Smooth muscle cell (in vitro differentiated cells): ENCODE data around the gene LIPE. TPM values are rescaled to one million over a fixed set of nuclear protein-coding genes. Genes with fewer than 3 reads are reported as not detected.

ENCODE experiments used
- DNase-seq: peaks from one replicate; lab custom pipeline; 2025; ENCODE audit not compliant: unreplicated experiment; lab: John Stamatoyannopoulos, UW
- H2AFZ ChIP-seq: fragments of 200-600 bp; sonication (generic); 2 replicates; pipeline ENCODE4 v1.6.0; 2016; ENCODE audit warnings: antibody characterized with exemption, low read depth, mild to moderate bottlenecking
- H3F3A ChIP-seq: fragments of 200-600 bp; sonication (generic); 2 replicates; pipeline ENCODE4 v1.6.0; 2017; ENCODE audit warnings: antibody characterized with exemption, low read depth
- H3K27ac ChIP-seq: fragments of 200-600 bp; sonication (generic); 2 replicates; pipeline ENCODE4 v1.5.1; 2016; ENCODE audit warnings: low read depth, mild to moderate bottlenecking
- H3K27me3 ChIP-seq: fragments of 200-600 bp; sonication (generic); 2 replicates; pipeline ENCODE4 v1.6.1; 2016; ENCODE audit warnings: low read depth, mild to moderate bottlenecking
- H3K36me3 ChIP-seq: fragments of 200-600 bp; sonication (generic); 2 replicates; pipeline ENCODE4 v1.5.1; 2016; ENCODE audit warnings: low read depth
- H3K4me1 ChIP-seq: fragments of 200-600 bp; sonication (generic); 2 replicates; pipeline ENCODE4 v1.5.1; 2016; ENCODE audit warnings: low read depth
- H3K4me2 ChIP-seq: fragments of 200-600 bp; sonication (generic); 2 replicates; pipeline ENCODE4 v1.6.0; 2016; ENCODE audit warnings: mild to moderate bottlenecking
- H3K4me3 ChIP-seq: fragments of 200-600 bp; sonication (generic); 2 replicates; pipeline ENCODE4 v1.5.1; 2016; ENCODE audit warnings: mild to moderate bottlenecking
- H3K79me2 ChIP-seq: fragments of 200-600 bp; sonication (generic); 2 replicates; pipeline ENCODE4 v1.6.0; 2016; ENCODE audit warnings: low read depth, mild to moderate bottlenecking
- H3K9ac ChIP-seq: fragments of 200-600 bp; sonication (generic); 2 replicates; pipeline ENCODE4 v1.6.0; 2016; ENCODE audit warnings: low read depth
- H3K9me3 ChIP-seq: fragments of 200-600 bp; sonication (generic); replicated peaks from 2 replicates; pipeline ENCODE4 v1.5.1; 2016; ENCODE audit warnings: low read depth
- H4K20me1 ChIP-seq: fragments of 200-600 bp; sonication (generic); 2 replicates; pipeline ENCODE4 v1.6.0; 2016; ENCODE audit warnings: low read depth
- CTCF ChIP-seq: fragments of 200-600 bp; sonication (generic); IDR thresholded peaks from 2 replicates; pipeline ENCODE4 v1.5.1; 2017; ENCODE audit warnings: borderline replicate concordance, mild to moderate bottlenecking, antibody characterized with exemption; ENCODE audit not compliant: insufficient read depth, poor library complexity, severe bottlenecking
- WGBS: methylation state at CpG from one replicate; pipeline ENCODE4 v1.1.7; 2016; ENCODE audit warnings: low lambda C conversion rate; 5-methylcytosine and 5-hydroxymethylcytosine counted together
- polyA plus RNA-seq: library from polyadenylated mRNA; unstranded; fragments of >200 nt; fragmentation: Nextera tagmentation; extraction: Ambion mirVana; gene quantifications from 2 replicates; pipeline ENCODE4 v1.2.1, GENCODE V29; 2016
- total RNA-seq: library from RNA; depleted of rRNA; stranded (reverse); fragments of >200 nt; gene quantifications from 2 replicates; pipeline ENCODE4 v1.2.3, GENCODE V29; 2014

Gene LIPE
- total and polyA plus RNA-seq, 2 experiments from 2014 or later, result 8.4 to 9.2 TPM

- DNase-seq, result no peak
Observed at GRCh38 chr19:42394751-42395150, 32.4 kb downstream of the LIPE start.

DNA sequence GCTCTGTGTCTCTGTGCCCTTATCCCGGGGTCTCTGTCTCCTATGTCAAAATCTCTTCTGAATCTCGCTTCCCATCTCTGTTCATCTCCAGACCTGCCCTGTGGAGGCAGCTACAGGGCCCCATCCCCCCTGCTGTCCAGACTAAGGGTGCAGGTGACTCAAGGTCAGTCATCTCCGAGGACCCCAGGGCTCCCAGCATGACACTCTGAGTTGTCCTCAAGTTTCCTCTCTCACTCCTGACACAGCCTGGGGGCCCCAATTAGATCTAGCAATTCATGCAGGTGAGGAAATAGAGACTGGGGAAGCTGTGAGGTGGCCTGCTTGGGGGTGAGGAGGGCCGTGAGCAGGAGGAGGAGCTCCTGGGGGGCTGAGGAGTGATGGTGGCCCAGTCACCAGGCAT lies 35.0 kb downstream of the LIPE start:
- H3K36me3 ChIP-seq, result no peaks in the 10 kb centered on the region
- H3K4me1 ChIP-seq, result peaks cover 6% of the 10 kb centered on the region
- no peak overlapping the region for H3K4me2 ChIP-seq
- no peak overlapping the region for H2AFZ ChIP-seq
- no peak overlapping the region for H3K9ac ChIP-seq
- 74% methylated on average over 4 of the region's 4 CpGs for WGBS
- no peaks in the 10 kb centered on the region for H4K20me1 ChIP-seq
- peaks cover 32% of the 10 kb centered on the region for H3K27me3 ChIP-seq
- DNase-seq, result no peak
- H3K79me2 ChIP-seq, result no peaks in the 10 kb centered on the region
- H3K9me3 ChIP-seq, result no peaks in the 10 kb centered on the region
- H3K27ac ChIP-seq, result no peak overlapping the region
- no peaks in the 10 kb centered on the region for H3F3A ChIP-seq
- no peak for TF ChIP-seq CTCF
- H3K4me3 ChIP-seq, result no peak overlapping the region

More at GRCh38 chr19:42394751-42395150, 32.4 kb downstream of the LIPE start:
- Histone ChIP-seq H3K9me3 (no peaks in the 10 kb centered on the region), H3K9ac (no peak overlapping the region), H3K36me3 (no peaks in the 10 kb centered on the region), H2AFZ (no peak overlapping the region), H4K20me1 (no peaks in the 10 kb centered on the region), H3K27ac (no peak overlapping the region), H3K4me1 (peaks cover 12% of the 10 kb centered on the region), H3K79me2 (no peaks in the 10 kb centered on the region), H3K4me3 (no peak overlapping the region), H3K27me3 (peaks cover 23% of the 10 kb centered on the region), H3K4me2 (no peak overlapping the region), H3F3A (no peaks in the 10 kb centered on the region)
- no peak for TF ChIP-seq CTCF
- 89% methylated on average over 8 of the region's 8 CpGs for WGBS

GRCh38 chr19:42389899-42390298 lies 37.3 kb downstream of the LIPE start, which contains the start of gene CNFN:
Gene CNFN, minus strand, starts transcription at chr19:42390297. Its CDS starts 1,260 bp downstream, at chr19:42389037.
- Histone ChIP-seq H2AFZ (no peak within 1 kb of the TSS), H3K4me1 (no peaks in the 10 kb centered on the region), H3K4me3 (no peak within 1 kb of the TSS), H3F3A (no peaks in the 10 kb centered on the region), H3K27me3 (peaks cover 32% of the 10 kb centered on the region), H3K9me3 (no peaks in the 10 kb centered on the region), H3K27ac (no peak within 1 kb of the TSS), H3K4me2 (no peak within 1 kb of the TSS), H4K20me1 (no peaks in the 10 kb centered on the region), H3K36me3 (no peaks in the 10 kb centered on the region), H3K79me2 (no peaks in the 10 kb centered on the region), H3K9ac (no peak within 1 kb of the TSS)
- no peak for TF ChIP-seq CTCF
- DNase-seq, result no peak
- 89% methylated on average over 10 of the region's 12 CpGs for WGBS

- no peaks in the 10 kb centered on the region for H3F3A ChIP-seq
- H3K4me3 ChIP-seq, result no peak overlapping the region
- WGBS, result 83% methylated on average over 20 of the region's 20 CpGs
- no peak overlapping the region for H3K4me2 ChIP-seq
- no peak overlapping the region for H2AFZ ChIP-seq
- H3K36me3 ChIP-seq, result no peaks in the 10 kb centered on the region
- H4K20me1 ChIP-seq, result no peaks in the 10 kb centered on the region
- H3K27me3 ChIP-seq, result peaks cover 32% of the 10 kb centered on the region
- no peaks in the 10 kb centered on the region for H3K4me1 ChIP-seq
- H3K27ac ChIP-seq, result no peak overlapping the region
- no peak for DNase-seq
- H3K9ac ChIP-seq, result no peak overlapping the region
- no peaks in the 10 kb centered on the region for H3K9me3 ChIP-seq
- H3K79me2 ChIP-seq, result no peaks in the 10 kb centered on the region
- no peak for TF ChIP-seq CTCF
Observed at GRCh38 chr19:42388851-42389489, 38.2 kb downstream of the LIPE start.
